SK-N-SH treated with all-trans-retinoic acid at 6 μM for 48 hours (cell line): ENCODE data around the gene DLG5.

Source experiments
- BACH2 ChIP-seq: fragments of 250-450 bp; sonication (Bioruptor Pico); IDR thresholded peaks from 2 replicates; pipeline ENCODE4 v1.9.0; 2021; ENCODE audit warnings: mild to moderate bottlenecking, borderline replicate concordance
- GLIS3 ChIP-seq: fragments of 250-450 bp; sonication (Bioruptor Pico); IDR thresholded peaks from 2 replicates; pipeline ENCODE4 v1.5.0; 2020; ENCODE audit warnings: mild to moderate bottlenecking, moderate library complexity
- TOX ChIP-seq: fragments of 250-450 bp; sonication (Bioruptor Pico); IDR thresholded peaks from 2 replicates; pipeline ENCODE4 v1.8.0; 2021; ENCODE audit warnings: mild to moderate bottlenecking, moderate library complexity, borderline replicate concordance
- ZC3H10 ChIP-seq: fragments of 250-450 bp; sonication (Bioruptor Pico); IDR thresholded peaks from 2 replicates; pipeline ENCODE4 v1.5.1; 2021; ENCODE audit warnings: mild to moderate bottlenecking, moderate library complexity
- ZFP3 ChIP-seq: fragments of 250-450 bp; sonication (Bioruptor Pico); IDR thresholded peaks from 2 replicates; pipeline ENCODE4 v1.5.0; 2020; ENCODE audit warnings: mild to moderate bottlenecking, moderate library complexity
- ZNF8 ChIP-seq: fragments of 450-650 bp; formaldehyde crosslinking; IDR thresholded peaks from 2 replicates; pipeline ENCODE4 v1.5.0; 2020; ENCODE audit warnings: mild to moderate bottlenecking, moderate library complexity
- TF ChIP-seq, protein P1 (sequence below): fragments of 250-450 bp; sonication (Bioruptor Pico); IDR thresholded peaks from 2 replicates; pipeline ENCODE4 v1.5.0; 2020; ENCODE audit warnings: mild to moderate bottlenecking, moderate library complexity
- TF ChIP-seq, protein P2 (sequence below): fragments of 250-450 bp; sonication (Bioruptor Pico); IDR thresholded peaks from 2 replicates; pipeline ENCODE4 v1.8.0; 2020; ENCODE audit warnings: mild to moderate bottlenecking, moderate library complexity, borderline replicate concordance

DNA sequence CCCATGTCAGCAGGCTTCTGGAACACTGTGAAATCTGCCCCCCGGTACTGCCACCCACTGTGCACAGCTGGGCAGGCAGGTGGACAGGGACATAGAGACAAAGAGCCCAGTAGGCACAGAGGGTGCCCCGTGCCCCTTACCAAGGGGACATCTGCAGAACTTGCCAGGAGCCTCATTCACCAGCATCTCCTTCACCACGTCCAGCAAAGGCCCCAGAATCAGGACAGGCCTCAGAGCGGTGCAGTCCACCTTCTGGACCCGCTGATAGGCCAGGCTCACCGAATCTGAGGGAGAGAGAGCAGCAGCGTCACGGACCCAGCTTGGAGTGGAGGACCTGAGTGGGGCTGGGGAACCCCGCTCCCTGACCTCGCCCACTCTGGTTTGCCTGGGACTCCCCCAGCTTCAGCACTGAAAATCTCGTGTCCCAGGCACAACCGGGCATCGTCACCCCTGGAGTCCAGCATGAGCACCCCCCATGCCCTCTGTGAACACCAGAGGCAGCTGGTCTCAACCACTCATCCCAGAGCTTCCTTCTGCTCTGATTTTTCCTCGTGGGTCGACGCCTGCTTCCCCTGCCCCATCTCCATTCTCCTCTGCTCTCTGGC lies 130.1 kb downstream of the DLG5 start:
- no peak for TF ChIP-seq ZNF8 (CRISPR knock-in tag)
- no peak for TF ChIP-seq ZC3H10 (CRISPR knock-in tag)
- TF ChIP-seq, protein P1, sequence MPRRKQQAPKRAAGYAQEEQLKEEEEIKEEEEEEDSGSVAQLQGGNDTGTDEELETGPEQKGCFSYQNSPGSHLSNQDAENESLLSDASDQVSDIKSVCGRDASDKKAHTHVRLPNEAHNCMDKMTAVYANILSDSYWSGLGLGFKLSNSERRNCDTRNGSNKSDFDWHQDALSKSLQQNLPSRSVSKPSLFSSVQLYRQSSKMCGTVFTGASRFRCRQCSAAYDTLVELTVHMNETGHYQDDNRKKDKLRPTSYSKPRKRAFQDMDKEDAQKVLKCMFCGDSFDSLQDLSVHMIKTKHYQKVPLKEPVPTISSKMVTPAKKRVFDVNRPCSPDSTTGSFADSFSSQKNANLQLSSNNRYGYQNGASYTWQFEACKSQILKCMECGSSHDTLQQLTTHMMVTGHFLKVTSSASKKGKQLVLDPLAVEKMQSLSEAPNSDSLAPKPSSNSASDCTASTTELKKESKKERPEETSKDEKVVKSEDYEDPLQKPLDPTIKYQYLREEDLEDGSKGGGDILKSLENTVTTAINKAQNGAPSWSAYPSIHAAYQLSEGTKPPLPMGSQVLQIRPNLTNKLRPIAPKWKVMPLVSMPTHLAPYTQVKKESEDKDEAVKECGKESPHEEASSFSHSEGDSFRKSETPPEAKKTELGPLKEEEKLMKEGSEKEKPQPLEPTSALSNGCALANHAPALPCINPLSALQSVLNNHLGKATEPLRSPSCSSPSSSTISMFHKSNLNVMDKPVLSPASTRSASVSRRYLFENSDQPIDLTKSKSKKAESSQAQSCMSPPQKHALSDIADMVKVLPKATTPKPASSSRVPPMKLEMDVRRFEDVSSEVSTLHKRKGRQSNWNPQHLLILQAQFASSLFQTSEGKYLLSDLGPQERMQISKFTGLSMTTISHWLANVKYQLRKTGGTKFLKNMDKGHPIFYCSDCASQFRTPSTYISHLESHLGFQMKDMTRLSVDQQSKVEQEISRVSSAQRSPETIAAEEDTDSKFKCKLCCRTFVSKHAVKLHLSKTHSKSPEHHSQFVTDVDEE (CRISPR knock-in tag) = no peak
- TF ChIP-seq TOX (CRISPR knock-in tag) = no peak
- TF ChIP-seq, protein P2, sequence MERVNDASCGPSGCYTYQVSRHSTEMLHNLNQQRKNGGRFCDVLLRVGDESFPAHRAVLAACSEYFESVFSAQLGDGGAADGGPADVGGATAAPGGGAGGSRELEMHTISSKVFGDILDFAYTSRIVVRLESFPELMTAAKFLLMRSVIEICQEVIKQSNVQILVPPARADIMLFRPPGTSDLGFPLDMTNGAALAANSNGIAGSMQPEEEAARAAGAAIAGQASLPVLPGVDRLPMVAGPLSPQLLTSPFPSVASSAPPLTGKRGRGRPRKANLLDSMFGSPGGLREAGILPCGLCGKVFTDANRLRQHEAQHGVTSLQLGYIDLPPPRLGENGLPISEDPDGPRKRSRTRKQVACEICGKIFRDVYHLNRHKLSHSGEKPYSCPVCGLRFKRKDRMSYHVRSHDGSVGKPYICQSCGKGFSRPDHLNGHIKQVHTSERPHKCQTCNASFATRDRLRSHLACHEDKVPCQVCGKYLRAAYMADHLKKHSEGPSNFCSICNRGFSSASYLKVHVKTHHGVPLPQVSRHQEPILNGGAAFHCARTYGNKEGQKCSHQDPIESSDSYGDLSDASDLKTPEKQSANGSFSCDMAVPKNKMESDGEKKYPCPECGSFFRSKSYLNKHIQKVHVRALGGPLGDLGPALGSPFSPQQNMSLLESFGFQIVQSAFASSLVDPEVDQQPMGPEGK = no peak
- no peak for TF ChIP-seq GLIS3 (CRISPR knock-in tag)
- no peak for TF ChIP-seq BACH2 (CRISPR knock-in tag)
- no peak for TF ChIP-seq ZFP3
